ENCODE data around the gene SUSD4.

GRCh38 chr1:223257856-223258550, 106.0 kb downstream of the SUSD4 start:
- no peak for TF ChIP-seq POLR2A (IDR thresholded peaks at IDR 0.05; ENCODE audit: low read length)
- TF ChIP-seq GATA1 (IDR thresholded peaks at IDR 0.05; ENCODE audit: low read depth, low read length) = no peak

Measured in erythroblast (primary cell).